Activated naive CD4-positive, alpha-beta T cell treated with anti-CD3 and anti-CD28 coated beads, Interleukin-2, amount 10 ng/mL, durations not matched to agents 7 days and 5 days (primary cell): ENCODE results near the gene SFSWAP.
"Not testable (repeated sequence)": the region's sequence is repeated elsewhere in the genome, so short reads cannot be mapped to it uniquely, and the experiment has no call there.

ENCODE experiments used
- CTCF ChIA-PET: fragments of 350-600 bp; sonication (Branson Sonifier 250); formaldehyde crosslinking; loops from one replicate; lab custom pipeline; 2021; ENCODE audit warnings: antibody characterized with exemption; lab: Charles Lee
- DNase-seq: peaks from one replicate; pipeline ENCODE4 v3.0.0-alpha.2; 2020
- H3K27ac Mint-ChIP-seq: one replicate; pipeline ENCODE4 v1.8.0; 2021; ENCODE audit warnings: mild to moderate bottlenecking, moderate library complexity, mixed read lengths
- H3K27me3 Mint-ChIP-seq: one replicate; pipeline ENCODE4 v1.8.0; 2021; ENCODE audit warnings: mild to moderate bottlenecking, mixed read lengths
- H3K36me3 Mint-ChIP-seq: one replicate; pipeline ENCODE4 v1.8.0; 2021; ENCODE audit warnings: mixed read lengths
- H3K4me1 Mint-ChIP-seq: one replicate; pipeline ENCODE4 v1.8.0; 2021; ENCODE audit warnings: mixed read lengths
- H3K4me3 Mint-ChIP-seq: one replicate; pipeline ENCODE4 v1.8.0; 2021; ENCODE audit warnings: mild to moderate bottlenecking, moderate library complexity, mixed read lengths
- H3K9me3 Mint-ChIP-seq: one replicate; pipeline ENCODE4 v1.8.0; 2021; ENCODE audit warnings: mixed read lengths

Gene SFSWAP

DNA sequence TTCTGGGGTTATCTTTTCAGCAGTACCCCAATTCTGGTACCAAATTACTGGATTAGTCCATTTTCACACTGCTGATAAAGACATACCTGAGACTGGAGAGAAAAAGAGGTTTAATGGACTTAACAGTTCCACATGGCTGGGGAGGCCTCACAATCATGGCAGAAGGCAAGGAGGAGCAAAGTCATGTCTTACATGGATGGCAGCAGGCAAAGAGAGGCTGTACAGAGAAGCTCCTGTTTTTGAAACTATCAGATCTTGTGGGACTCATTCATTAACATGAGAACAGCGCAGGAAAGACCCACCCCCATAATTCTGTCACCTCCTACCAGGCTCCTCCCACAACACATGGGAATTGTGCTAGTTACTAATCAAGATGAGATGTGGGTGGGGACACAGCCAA, 33.8 kb downstream of the SFSWAP start:
- Mint-ChIP-seq H3K27ac (peak overlapping the region; percentile 56), H3K36me3 (peaks cover 55% of the 10 kb centered on the region), H3K9me3 (peaks cover 20% of the 10 kb centered on the region)
- H3K27me3 Mint-ChIP-seq, H3K4me3 Mint-ChIP-seq, H3K4me1 Mint-ChIP-seq, CTCF ChIA-PET, DNase-seq: not testable (repeated sequence)

DNA sequence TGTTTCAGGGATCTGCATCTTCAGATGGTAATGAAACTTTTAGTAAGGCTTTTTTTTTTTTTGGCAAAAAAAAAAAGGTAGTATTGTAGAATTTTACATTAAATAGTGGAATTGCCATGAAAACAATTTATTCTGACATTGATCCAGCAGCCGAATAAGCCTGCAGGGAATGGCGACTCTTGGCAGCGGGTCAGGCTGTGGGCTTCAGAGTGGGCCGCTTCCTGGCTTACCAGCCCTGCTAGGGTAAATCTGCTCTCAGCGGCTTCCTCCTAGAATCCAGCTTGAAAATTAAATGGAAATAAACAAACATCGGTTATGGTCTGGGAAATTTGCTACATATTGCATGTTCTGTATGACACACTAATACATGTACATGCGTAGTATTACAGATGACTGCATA, 34.8 kb downstream of the SFSWAP start:
- peaks cover 45% of the 10 kb centered on the region for H3K36me3 Mint-ChIP-seq
- peaks cover 20% of the 10 kb centered on the region for H3K9me3 Mint-ChIP-seq
- no peaks in the 10 kb centered on the region for H3K4me1 Mint-ChIP-seq
- no peaks in the 10 kb centered on the region for H3K27me3 Mint-ChIP-seq
- CTCF ChIA-PET, result no interaction called here
- H3K4me3 Mint-ChIP-seq, result no peak overlapping the region
- no peak for DNase-seq
- no peak overlapping the region for H3K27ac Mint-ChIP-seq

DNA sequence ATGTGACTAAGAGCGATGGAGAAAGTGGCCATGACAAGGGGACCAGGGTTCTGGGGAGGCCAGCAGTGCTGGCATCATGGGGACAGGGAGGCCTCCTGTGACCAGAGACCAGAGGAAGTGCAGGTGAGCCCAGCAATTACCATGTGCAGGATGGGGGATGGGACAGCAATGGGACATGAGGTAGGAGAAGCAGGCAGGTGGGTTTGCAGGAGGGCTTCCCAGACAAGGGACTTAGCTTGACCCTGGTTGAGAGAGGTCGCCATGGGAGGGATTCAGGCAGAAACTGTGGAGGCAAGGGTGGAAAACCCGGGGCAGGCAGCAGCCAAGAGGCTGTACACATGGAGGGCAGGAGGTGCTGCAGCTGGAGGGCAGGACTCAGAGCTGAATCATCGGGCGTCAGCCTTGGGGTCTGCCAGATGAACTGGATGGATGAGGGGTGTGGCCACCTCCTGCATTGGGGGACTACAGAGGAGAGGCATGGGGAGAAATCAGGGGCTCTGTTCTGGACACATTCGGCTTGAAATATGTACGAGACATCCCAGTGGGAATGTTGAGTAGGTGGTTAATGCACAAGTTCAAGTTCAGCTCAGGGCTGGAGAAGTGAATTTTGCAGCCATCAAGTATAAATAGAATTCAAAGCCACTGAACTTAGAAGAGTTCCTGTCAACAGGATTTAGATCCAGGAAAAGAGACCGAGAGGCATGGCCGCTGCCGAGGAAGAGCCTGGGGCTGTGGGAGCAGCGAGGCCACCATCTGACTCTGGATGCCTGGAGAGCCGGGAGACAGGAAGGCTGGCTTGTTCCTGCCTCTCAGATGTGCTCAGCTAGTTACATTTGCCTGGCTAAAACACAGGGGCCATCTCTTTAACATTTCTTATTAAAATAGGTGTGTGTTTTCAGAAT, 36.6 kb downstream of the SFSWAP start:
- Mint-ChIP-seq H3K4me3 (no peak overlapping the region), H3K9me3 (peaks cover 15% of the 10 kb centered on the region), H3K27me3 (no peaks in the 10 kb centered on the region), H3K36me3 (peaks cover 49% of the 10 kb centered on the region), H3K27ac (no peak overlapping the region), H3K4me1 (no peaks in the 10 kb centered on the region)
- CTCF ChIA-PET, result no interaction called here
- DNase-seq, result no peak

DNA sequence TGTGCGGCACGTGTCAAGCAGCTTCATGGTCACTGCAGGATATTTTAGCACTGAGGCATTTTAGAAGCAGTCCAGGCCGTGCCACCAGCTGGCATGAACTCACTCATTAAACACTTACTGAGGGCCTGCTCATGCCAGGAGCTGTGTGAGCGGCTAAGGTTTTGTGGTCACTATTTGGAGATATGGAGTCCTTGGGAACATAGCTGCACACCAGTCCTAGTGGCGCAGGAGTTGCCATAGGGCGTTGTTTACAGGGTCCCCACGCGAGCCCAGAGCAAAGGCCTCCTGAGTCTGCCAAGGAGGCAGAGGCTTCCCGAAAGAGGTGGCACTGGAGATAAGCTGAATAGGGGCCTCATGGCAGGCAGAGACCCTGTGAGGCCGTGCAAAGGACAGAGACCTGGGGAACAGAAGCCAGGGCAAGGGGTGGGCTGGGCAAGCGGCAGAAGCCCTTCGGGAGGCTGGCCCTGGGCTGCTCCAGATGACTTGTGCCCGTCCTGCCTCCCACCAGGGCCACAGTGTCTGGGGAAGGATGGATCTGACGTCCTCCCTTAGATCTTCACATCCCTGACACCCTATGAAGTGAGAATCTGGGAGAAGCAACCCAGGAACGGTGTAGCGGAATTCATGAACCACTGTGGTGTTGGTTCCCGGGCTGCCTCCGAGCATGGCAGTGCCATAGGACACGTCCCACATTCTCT, 38.9 kb downstream of the SFSWAP start:
- no peak for DNase-seq
- Mint-ChIP-seq H3K36me3 (peaks cover 44% of the 10 kb centered on the region), H3K27me3 (no peaks in the 10 kb centered on the region), H3K4me1 (no peaks in the 10 kb centered on the region), H3K9me3 (peaks cover 3% of the 10 kb centered on the region), H3K27ac (no peak overlapping the region), H3K4me3 (no peak overlapping the region)
- CTCF ChIA-PET, result no interaction called here

DNA sequence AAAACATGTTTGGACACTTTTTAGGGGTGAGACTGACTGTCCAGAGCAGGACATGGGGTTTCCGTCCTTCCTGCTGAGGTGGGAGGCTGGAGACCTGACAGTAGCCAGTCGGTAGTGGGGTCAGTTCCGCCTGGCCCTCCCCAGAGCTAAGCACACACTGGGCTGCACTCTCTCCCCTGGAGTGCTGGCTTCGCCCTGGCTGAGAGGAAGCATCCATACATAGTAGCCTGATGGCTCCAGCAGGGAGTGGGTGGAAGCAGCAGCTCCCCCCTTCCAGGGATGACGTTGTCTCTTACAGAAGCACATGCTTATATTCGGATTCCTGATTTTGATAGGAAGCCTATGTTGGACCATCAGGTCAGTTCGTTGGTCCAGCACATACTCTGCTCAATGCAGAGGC, 40.4 kb downstream of the SFSWAP start:
- DNase-seq, result no peak
- H3K4me1 Mint-ChIP-seq, result peaks cover 3% of the 10 kb centered on the region
- CTCF ChIA-PET, result no interaction called here
- H3K27ac Mint-ChIP-seq, result no peak overlapping the region
- no peak overlapping the region for H3K4me3 Mint-ChIP-seq
- H3K27me3 Mint-ChIP-seq, result no peaks in the 10 kb centered on the region
- H3K36me3 Mint-ChIP-seq, result peaks cover 54% of the 10 kb centered on the region
- H3K9me3 Mint-ChIP-seq, result no peaks in the 10 kb centered on the region

DNA sequence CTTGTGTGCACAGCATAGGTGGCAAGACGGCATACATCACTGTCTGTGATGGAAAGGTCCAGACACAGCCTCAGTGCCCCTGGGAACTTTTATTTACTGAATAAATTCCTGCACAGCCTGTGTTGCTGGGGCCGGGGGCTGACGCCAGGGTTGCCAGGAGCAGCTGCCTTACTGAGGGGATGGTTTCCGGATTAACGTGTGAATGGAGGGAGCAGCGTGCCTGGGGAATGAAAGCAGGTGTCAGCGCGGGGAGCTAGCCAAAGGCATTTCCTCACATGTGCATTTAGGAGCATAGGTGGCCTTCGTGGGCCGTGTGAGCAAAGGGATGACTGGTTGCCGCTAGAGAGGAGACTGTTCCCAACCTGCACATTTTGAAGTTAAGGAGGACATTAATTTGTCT, 41.6 kb downstream of the SFSWAP start:
- no peak overlapping the region for H3K27ac Mint-ChIP-seq
- no peaks in the 10 kb centered on the region for H3K9me3 Mint-ChIP-seq
- CTCF ChIA-PET, result no interaction called here
- no peaks in the 10 kb centered on the region for H3K27me3 Mint-ChIP-seq
- H3K36me3 Mint-ChIP-seq, result peaks cover 56% of the 10 kb centered on the region
- no peak overlapping the region for H3K4me3 Mint-ChIP-seq
- DNase-seq, result no peak
- H3K4me1 Mint-ChIP-seq, result peaks cover 3% of the 10 kb centered on the region

DNA sequence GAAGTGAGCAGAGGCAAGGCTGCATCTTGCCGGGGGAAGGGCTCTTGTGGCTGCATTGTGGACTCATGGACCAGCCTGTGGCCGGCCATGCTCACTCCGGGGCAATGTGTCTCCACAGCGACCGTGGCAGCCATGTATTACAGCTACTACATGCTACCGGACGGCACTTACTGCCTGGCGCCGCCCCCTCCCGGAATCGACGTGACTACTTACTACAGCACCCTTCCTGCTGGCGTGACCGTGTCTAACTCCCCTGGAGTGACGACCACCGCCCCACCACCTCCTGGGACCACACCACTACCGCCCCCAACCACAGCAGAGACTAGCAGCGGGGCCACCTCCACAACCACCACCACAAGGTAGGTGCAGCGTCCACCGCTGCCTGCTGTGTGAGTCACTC, 42.1 kb downstream of the SFSWAP start:
- no peak overlapping the region for H3K4me3 Mint-ChIP-seq
- H3K9me3 Mint-ChIP-seq, result no peaks in the 10 kb centered on the region
- H3K27me3 Mint-ChIP-seq, result no peaks in the 10 kb centered on the region
- peaks cover 59% of the 10 kb centered on the region for H3K36me3 Mint-ChIP-seq
- H3K4me1 Mint-ChIP-seq, result peaks cover 3% of the 10 kb centered on the region
- DNase-seq, result no peak
- CTCF ChIA-PET, result no interaction called here
- H3K27ac Mint-ChIP-seq, result no peak overlapping the region

DNA sequence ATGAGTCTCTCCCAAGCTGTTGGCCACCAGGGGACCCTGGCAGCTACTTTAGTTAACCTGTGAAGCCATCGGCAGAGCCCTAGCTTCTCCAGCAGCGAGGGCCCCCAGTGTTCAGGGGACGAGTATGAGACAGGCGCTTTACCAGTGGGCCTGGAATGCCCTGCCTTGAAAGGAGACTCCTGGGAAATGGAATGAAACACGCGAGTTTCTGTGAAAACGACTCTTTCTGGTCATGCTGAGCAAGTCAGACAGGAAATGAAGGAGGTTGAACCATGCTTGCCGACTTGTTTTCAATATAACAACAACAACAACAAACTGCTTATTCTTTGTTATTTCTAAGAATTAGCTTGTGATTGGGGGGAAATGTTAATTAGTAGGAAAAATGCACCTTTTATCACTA, 42.9 kb downstream of the SFSWAP start:
- Mint-ChIP-seq H3K27ac (no peak overlapping the region), H3K27me3 (no peaks in the 10 kb centered on the region), H3K36me3 (peaks cover 64% of the 10 kb centered on the region), H3K4me1 (peaks cover 3% of the 10 kb centered on the region), H3K4me3 (no peak overlapping the region), H3K9me3 (no peaks in the 10 kb centered on the region)
- CTCF ChIA-PET, result no interaction called here
- no peak for DNase-seq

DNA sequence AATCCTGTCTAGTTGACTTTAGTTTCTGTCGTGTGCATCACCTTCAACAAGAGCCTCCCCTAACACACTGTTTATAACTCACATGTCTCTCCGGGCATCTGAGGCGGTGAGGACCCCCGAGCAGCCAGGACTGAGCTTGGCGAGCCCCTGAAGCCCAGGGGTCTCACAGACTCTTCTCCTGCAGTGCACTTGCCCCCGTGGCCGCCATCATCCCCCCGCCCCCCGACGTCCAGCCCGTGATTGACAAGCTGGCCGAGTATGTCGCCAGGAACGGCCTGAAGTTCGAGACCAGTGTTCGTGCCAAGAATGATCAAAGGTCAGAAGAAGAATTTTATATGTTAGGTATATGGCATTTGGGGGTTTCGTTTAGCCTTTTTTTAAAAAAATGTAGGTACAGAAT, 43.3 kb downstream of the SFSWAP start:
- no peaks in the 10 kb centered on the region for H3K9me3 Mint-ChIP-seq
- peaks cover 67% of the 10 kb centered on the region for H3K36me3 Mint-ChIP-seq
- no peak overlapping the region for H3K27ac Mint-ChIP-seq
- no peak for DNase-seq
- no peaks in the 10 kb centered on the region for H3K27me3 Mint-ChIP-seq
- H3K4me3 Mint-ChIP-seq, result no peak overlapping the region
- CTCF ChIA-PET, result interaction anchor here (0.9 to 1.5 kb wide), 2 partner anchors 10 to 21 kb away, joined by 3 to 7 read pairs; no protein-coding TSS in a partner anchor
- H3K4me1 Mint-ChIP-seq, result peaks cover 3% of the 10 kb centered on the region

DNA sequence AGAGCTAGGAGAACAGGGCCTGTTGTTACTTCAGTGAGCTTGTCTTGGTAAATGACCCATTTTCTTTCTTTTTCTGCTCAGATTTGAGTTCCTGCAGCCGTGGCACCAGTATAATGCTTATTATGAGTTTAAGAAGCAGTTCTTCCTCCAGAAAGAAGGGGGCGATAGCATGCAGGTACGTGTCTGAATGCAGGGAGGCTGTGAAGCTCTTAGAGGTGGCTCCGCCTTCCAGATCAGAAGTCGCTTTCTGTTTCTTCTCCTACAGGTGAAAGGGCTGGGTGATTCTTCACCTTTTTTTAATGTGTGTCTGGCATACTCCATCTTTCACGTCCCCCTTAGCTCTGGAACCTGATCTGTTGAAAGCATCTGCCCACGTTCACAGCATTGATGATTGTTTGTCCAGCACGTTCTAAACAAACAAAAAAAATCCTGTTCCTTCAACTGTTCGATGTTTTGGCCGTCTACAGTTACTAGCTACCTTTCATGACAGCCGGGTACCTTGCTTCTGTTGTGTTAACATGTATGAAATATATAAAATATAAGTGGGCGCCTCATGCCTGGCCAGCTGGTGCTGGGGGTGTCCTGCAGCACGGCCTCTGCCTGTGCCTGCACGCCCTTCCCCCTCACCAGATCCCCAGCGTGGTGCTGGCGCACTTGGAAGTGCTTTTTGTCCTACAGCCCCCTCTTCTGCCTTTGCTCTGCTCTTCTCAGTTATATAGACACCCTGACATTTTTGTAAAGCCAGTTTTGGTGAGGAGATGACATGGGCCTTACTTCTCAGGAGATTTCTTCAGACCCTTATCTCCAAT, 44.6 kb downstream of the SFSWAP start:
- peaks cover 3% of the 10 kb centered on the region for H3K4me1 Mint-ChIP-seq
- peak; percentile 57 for DNase-seq
- no peak overlapping the region for H3K27ac Mint-ChIP-seq
- H3K27me3 Mint-ChIP-seq, result no peaks in the 10 kb centered on the region
- no peaks in the 10 kb centered on the region for H3K9me3 Mint-ChIP-seq
- H3K4me3 Mint-ChIP-seq, result no peak overlapping the region
- H3K36me3 Mint-ChIP-seq, result peaks cover 71% of the 10 kb centered on the region
- CTCF ChIA-PET, result interaction anchor here (0.5 to 1.5 kb wide), 10 partner anchors 9 to 650 kb away, joined by 3 to 7 read pairs (median 3); no protein-coding TSS in a partner anchor

DNA sequence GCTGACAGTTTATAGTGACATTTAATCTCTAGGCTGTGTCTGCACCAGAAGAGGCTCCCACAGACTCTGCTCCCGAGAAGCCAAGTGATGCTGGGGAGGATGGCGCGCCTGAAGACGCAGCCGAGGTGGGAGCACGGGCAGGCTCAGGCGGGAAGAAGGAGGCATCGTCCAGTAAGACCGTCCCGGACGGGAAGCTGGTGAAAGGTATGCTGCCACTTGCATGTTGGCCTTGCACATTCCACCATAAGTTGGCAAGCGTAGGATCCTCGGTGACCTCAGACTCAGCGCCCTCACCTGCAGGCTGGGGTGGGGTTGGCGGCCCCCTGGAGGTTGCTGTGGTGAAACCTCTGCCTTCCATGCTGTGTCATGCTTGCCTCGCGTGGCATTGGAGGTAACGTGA, 45.6 kb downstream of the SFSWAP start:
- Mint-ChIP-seq H3K27ac (no peak overlapping the region), H3K36me3 (peaks cover 72% of the 10 kb centered on the region), H3K9me3 (no peaks in the 10 kb centered on the region), H3K4me3 (no peak overlapping the region), H3K27me3 (no peaks in the 10 kb centered on the region), H3K4me1 (peaks cover 3% of the 10 kb centered on the region)
- CTCF ChIA-PET, result no interaction called here
- DNase-seq, result no peak

DNA sequence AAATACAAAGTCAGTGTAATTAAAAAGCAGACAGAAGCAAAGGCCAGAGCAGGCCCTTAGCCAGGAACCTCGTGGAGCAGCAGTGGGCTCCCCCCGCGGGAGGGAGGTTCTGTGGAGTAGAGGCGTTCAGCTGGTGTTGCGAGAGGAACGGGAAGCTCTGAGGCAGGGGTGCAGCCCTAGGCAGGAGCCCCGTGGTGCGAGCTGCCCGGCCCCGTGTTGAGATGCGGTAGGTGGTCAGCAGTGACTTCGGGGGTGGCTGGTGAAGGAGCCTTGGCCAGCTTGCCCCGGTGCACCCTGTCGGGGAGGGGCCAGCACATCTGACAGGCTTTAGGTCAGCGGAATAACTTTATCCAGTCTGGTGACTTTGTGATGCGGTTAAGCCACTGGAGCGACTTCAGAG, 46.2 kb downstream of the SFSWAP start:
- DNase-seq, result no peak
- Mint-ChIP-seq H3K4me3 (no peak overlapping the region), H3K27ac (no peak overlapping the region), H3K36me3 (peaks cover 72% of the 10 kb centered on the region), H3K4me1 (peaks cover 3% of the 10 kb centered on the region), H3K27me3 (no peaks in the 10 kb centered on the region), H3K9me3 (no peaks in the 10 kb centered on the region)
- CTCF ChIA-PET, result no interaction called here

DNA sequence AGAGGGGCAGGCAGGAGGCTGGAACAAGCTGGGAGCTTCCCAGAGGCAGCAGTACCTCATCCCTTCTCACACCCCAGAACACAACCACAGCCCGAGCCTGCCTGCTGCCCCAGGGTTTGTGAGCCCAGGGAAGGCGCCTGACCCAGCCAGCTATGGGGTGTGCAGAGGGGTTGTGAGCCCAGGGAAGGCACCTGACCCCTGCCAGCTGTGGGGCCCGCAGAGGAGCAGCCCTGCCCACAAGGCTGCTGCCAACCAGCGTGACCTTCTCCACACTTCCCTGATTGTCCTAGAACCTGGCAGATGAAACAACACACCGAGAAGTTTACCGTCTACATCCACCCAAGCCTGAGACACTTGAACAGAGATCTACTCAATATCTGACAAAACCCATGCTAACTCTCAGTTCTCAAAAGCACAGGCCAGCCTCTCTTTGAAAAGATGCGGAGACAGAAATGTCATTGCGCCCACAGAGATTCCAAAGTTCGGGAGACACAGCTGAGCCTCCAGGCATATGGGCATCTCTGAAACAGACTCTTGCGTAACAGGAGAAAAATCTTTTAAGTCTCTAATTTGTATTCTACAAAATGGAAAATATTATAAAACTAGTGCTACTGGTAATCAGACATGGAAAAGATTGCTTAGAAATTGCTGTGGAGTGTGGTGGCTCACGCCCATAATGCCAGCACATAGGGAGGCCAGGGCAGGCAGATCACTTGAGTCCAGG, 47.3 kb downstream of the SFSWAP start:
- peaks cover 65% of the 10 kb centered on the region for H3K36me3 Mint-ChIP-seq
- CTCF ChIA-PET, result no interaction called here
- peaks cover 3% of the 10 kb centered on the region for H3K4me1 Mint-ChIP-seq
- H3K4me3 Mint-ChIP-seq, result no peak overlapping the region
- no peak for DNase-seq
- no peaks in the 10 kb centered on the region for H3K9me3 Mint-ChIP-seq
- no peaks in the 10 kb centered on the region for H3K27me3 Mint-ChIP-seq
- no peak overlapping the region for H3K27ac Mint-ChIP-seq

DNA sequence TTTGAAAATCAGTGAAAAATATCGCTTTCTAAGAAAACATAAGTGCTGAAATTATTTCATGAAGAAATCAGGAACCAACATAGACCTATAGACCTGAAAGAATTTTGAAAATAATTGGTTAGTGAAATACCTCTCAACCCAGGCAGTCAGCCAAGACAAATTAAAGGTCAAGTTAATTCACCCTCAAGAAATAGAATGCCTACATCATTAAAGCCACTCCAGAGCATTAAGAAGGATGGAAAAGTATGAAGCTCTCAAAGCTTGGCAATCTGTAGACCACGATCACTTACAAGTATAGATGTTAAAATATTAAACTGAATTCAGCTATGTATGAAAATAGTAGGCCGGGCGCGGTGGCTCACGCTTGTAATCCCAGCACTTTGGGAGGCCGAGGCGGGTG, 48.3 kb downstream of the SFSWAP start:
- CTCF ChIA-PET, result no interaction called here
- Mint-ChIP-seq H3K27ac (no peak overlapping the region), H3K9me3 (no peaks in the 10 kb centered on the region), H3K27me3 (no peaks in the 10 kb centered on the region), H3K4me3 (no peak overlapping the region), H3K4me1 (peaks cover 3% of the 10 kb centered on the region), H3K36me3 (peaks cover 59% of the 10 kb centered on the region)
- no peak for DNase-seq
